ACC112 (cell line): ENCODE measurements around the gene RSRC2.
"Not testable (repeated sequence)": the region's sequence is repeated elsewhere in the genome, so short reads cannot be mapped to it uniquely, and the experiment has no call there.

Experiments used
- H2AFZ ChIP-seq: fragments of 200-600 bp; sonication (generic); one replicate; pipeline ENCODE4 v1.6.0; 2017; ENCODE audit warnings: antibody characterized with exemption, low read length; ENCODE audit not compliant: unreplicated experiment
- H3K27ac ChIP-seq: fragments of 200-600 bp; sonication (generic); 2 replicates; pipeline ENCODE4 v1.5.1; 2014; ENCODE audit warnings: low read depth, mild to moderate bottlenecking, antibody characterized with exemption, low read length, moderate library complexity
- H3K27me3 ChIP-seq: fragments of 200-600 bp; sonication (generic); 2 replicates; pipeline ENCODE4 v1.6.1; 2014; ENCODE audit warnings: mild to moderate bottlenecking, antibody characterized with exemption, low read length, moderate library complexity, mixed read lengths; ENCODE audit not compliant: insufficient read depth
- H3K36me3 ChIP-seq: fragments of 200-600 bp; sonication (generic); 2 replicates; pipeline ENCODE4 v1.6.1; 2016; ENCODE audit warnings: mild to moderate bottlenecking, antibody characterized with exemption, low read length, moderate library complexity, mixed read lengths; ENCODE audit not compliant: insufficient read depth
- H3K4me1 ChIP-seq: fragments of 200-600 bp; sonication (generic); one replicate; pipeline ENCODE4 v1.6.1; 2016; ENCODE audit warnings: low read length, mixed read lengths; ENCODE audit not compliant: insufficient read depth, unreplicated experiment, control insufficient read depth
- H3K4me3 ChIP-seq: fragments of 200-600 bp; sonication (generic); 2 replicates; pipeline ENCODE4 v1.5.1; 2014; ENCODE audit warnings: mild to moderate bottlenecking, low read depth, low read length
- H3K79me2 ChIP-seq: fragments of 200-600 bp; sonication (generic); one replicate; pipeline ENCODE4 v1.6.0; 2016; ENCODE audit warnings: low read length; ENCODE audit not compliant: control insufficient read depth, unreplicated experiment, insufficient read depth

The RSRC2 gene

GRCh38 chr12:122467983-122468382, 58.8 kb downstream of the RSRC2 start:
- Histone ChIP-seq H3K79me2 (no peaks in the 10 kb centered on the region), H3K27ac (no peak overlapping the region), H3K27me3 (no peaks in the 10 kb centered on the region), H3K4me1 (peaks cover 16% of the 10 kb centered on the region), H3K4me3 (no peak overlapping the region), H3K36me3 (peaks cover 6% of the 10 kb centered on the region), H2AFZ (no peak overlapping the region)

GRCh38 chr12:122464317-122465042, 62.3 kb downstream of the RSRC2 start:
- H2AFZ ChIP-seq, H3K27me3 ChIP-seq, H3K79me2 ChIP-seq, H3K4me3 ChIP-seq, H3K36me3 ChIP-seq: not testable (repeated sequence)
- Histone ChIP-seq H3K27ac (peak overlapping the region; percentile 95), H3K4me1 (peaks cover 16% of the 10 kb centered on the region)

DNA sequence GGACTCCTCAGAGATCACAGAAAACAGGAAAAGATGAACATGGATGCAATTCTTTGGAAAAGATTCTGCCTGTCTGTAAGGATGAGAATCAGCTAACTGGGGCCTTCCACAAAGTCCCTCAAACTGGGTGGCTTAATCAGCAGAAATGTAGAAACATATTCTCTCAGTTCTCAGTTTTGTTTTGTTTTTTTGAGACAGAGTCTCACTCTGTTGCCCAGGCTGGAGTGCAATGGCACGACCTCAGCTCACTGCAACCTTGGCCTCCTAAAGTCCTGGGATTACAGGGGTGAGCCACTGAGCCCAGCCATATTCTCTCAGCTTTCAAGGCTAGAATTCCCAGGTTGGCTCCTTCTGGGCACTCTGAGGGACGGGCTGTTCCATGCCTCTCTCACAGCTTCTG, 66.1 kb downstream of the RSRC2 start:
- H3K36me3 ChIP-seq = no peaks in the 10 kb centered on the region
- no peaks in the 10 kb centered on the region for H3K79me2 ChIP-seq
- H3K27ac ChIP-seq = no peak overlapping the region
- no peaks in the 10 kb centered on the region for H3K27me3 ChIP-seq
- H2AFZ ChIP-seq = no peak overlapping the region
- H3K4me1 ChIP-seq = peaks cover 16% of the 10 kb centered on the region
- no peak overlapping the region for H3K4me3 ChIP-seq

DNA sequence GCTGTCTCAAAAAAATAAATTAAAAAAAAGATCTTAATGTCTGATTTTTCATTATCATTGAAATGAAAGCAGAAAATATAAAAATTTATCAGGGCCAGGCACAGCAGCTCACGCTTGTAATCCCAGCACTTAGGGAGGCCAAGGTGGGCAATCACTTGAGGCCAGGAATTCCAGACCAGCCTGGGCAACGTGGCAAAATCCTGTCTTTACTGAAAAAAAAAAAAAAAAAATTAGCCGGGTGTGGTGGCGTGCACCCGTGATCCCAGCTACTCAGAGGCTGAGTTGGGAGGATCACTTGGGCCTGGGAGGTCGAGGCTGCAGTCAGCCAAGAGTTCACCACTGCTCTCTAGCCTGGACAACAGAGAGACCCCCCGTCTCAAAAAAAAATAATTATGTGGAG, 66.7 kb downstream of the RSRC2 start:
- no peaks in the 10 kb centered on the region for H3K27me3 ChIP-seq
- no peaks in the 10 kb centered on the region for H3K36me3 ChIP-seq
- peaks cover 16% of the 10 kb centered on the region for H3K4me1 ChIP-seq
- H3K27ac ChIP-seq = no peak overlapping the region
- no peaks in the 10 kb centered on the region for H3K79me2 ChIP-seq
- H3K4me3 ChIP-seq = no peak overlapping the region
- H2AFZ ChIP-seq = no peak overlapping the region

- H3K27me3 ChIP-seq = no peaks in the 10 kb centered on the region
- H3K4me3 ChIP-seq = no peak overlapping the region
- peaks cover 10% of the 10 kb centered on the region for H3K4me1 ChIP-seq
- no peak overlapping the region for H2AFZ ChIP-seq
- no peaks in the 10 kb centered on the region for H3K36me3 ChIP-seq
- no peak overlapping the region for H3K27ac ChIP-seq
- no peaks in the 10 kb centered on the region for H3K79me2 ChIP-seq
Observed at GRCh38 chr12:122459211-122459610, 67.5 kb downstream of the RSRC2 start.

DNA sequence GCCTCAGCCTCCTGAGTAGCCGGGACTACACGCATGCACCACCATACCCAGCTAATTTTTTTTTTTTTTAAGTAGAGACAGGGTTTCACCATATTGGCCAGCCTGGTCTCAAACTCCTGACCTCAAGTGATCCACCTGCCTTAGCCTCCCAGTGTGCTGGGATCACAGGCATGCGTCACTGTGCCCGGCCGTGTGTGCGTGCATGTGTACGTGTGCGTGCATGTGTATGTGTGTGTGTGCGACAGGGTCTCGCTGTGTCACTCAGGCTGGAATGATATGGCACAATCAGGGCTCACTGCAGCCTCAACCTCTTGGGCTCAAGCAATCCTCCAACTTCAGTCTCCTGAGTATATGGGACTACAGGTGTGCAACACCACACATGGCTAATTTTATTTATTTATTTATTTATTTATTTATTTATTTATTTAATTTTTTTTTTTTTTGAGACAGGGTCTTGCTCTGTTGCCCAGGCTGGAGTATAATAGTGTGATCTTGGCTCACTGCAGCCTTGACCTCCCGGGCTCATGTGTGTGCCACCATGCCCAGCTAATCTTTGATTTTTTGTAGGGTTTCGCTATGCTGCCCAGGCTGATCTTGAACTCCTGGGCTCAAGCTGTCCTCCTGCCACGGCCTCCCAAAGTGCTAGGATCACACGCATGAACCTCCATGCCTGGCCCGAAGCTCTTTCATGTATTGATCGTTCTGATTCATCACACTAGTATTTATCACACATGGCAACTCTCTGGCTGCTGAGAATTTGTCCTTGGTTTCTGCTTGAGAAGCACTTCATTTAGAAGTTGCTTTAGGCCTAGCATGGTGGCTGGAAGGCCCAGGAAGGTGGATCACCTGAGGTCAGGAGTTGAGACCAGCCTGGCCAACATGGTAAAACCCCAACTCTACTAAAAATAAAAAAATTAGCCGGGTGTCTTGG, 68.4 kb downstream of the RSRC2 start:
- Histone ChIP-seq H3K36me3 (no peaks in the 10 kb centered on the region), H2AFZ (no peak overlapping the region), H3K79me2 (no peaks in the 10 kb centered on the region), H3K27me3 (no peaks in the 10 kb centered on the region), H3K27ac (no peak overlapping the region), H3K4me1 (peaks cover 4% of the 10 kb centered on the region), H3K4me3 (no peak overlapping the region)

- Histone ChIP-seq H3K4me3 (no peak overlapping the region), H3K36me3 (no peaks in the 10 kb centered on the region), H3K27me3 (no peaks in the 10 kb centered on the region), H3K27ac (no peak overlapping the region), H3K79me2 (no peaks in the 10 kb centered on the region), H2AFZ (no peak overlapping the region), H3K4me1 (peaks cover 4% of the 10 kb centered on the region)
Observed at GRCh38 chr12:122457627-122458026, 69.1 kb downstream of the RSRC2 start.

GRCh38 chr12:122454739-122455138, 72.0 kb downstream of the RSRC2 start:
- Histone ChIP-seq H3K36me3 (no peaks in the 10 kb centered on the region), H2AFZ (no peak overlapping the region), H3K79me2 (no peaks in the 10 kb centered on the region), H3K4me3 (no peak overlapping the region), H3K27me3 (no peaks in the 10 kb centered on the region), H3K4me1 (peaks cover 1% of the 10 kb centered on the region), H3K27ac (no peak overlapping the region)

DNA sequence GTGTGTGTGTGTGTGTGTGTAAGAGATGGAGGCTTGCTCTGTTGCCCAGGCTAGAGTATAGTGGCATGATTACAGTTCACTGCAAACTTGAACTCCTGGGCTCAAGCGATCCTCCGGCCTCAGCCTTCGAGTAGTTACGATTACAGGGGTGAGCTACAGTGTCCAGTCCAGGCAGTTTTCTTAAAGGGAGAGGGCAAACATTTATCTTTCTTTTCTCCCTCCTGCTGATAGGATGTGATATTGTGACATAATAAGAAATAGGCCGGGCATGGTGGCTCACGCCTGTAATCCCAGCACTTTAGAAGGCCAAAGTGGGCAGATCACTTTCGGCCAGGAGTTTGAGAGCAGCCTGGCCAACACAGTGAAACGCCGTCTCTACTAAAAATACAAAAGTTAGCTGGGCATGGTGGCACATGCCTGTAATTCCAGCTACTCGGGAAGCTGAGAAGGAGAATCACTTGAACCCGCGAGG, 72.5 kb downstream of the RSRC2 start:
- Histone ChIP-seq H3K4me1 (peaks cover 5% of the 10 kb centered on the region), H3K4me3 (no peak overlapping the region), H3K27me3 (no peaks in the 10 kb centered on the region), H2AFZ (peak overlapping the region; percentile 2), H3K27ac (no peak overlapping the region), H3K36me3 (no peaks in the 10 kb centered on the region), H3K79me2 (no peaks in the 10 kb centered on the region)
